H1 (cell line): Measurements from ENCODE around the gene CCDC136. TPM values are rescaled to one million over a fixed set of nuclear protein-coding genes. Genes with fewer than 3 reads are reported as not detected.

Source experiments
- CTCF ChIA-PET: fragments of 300-600 bp; sonication (Branson Sonifier 250); formaldehyde crosslinking; loops from one replicate; lab custom pipeline; 2021; ENCODE audit not compliant: partially characterized antibody; lab: Charles Lee
- POLR2A ChIA-PET: fragments of 300-600 bp; sonication (Branson Sonifier 250); formaldehyde crosslinking; loops from one replicate; lab custom pipeline; 2021; ENCODE audit warnings: inconsistent platforms; ENCODE audit not compliant: partially characterized antibody; lab: Charles Lee
- DNase-seq, 2 experiments: peaks; one replicate each; pipeline versions ENCODE4 v3.0.0 to v3.0.0-alpha.2; 2010 to 2022; ENCODE audit warnings: low spot score in 2 of 2, low read depth in 1 of 2, mixed read lengths in 1 of 2
- FAIRE-seq: peaks from 2 replicates; lab custom pipeline; 2011; peaks lifted over from hg19 to GRCh38; lab: Jason Lieb, UNC
- H2AFZ ChIP-seq: 2 replicates; pipeline ENCODE4 v1.8.1; 2012; ENCODE audit warnings: low read length, inconsistent platforms
- H2AK5ac ChIP-seq: 2 replicates; pipeline ENCODE4 v1.6.1; 2013; ENCODE audit warnings: low read depth, low read length
- H2BK120ac ChIP-seq: replicated peaks from 2 replicates; pipeline ENCODE3; 2013; ENCODE audit warnings: low read depth, low read length, inconsistent platforms
- H2BK12ac ChIP-seq: 2 replicates; pipeline ENCODE4 v1.6.1; 2013; ENCODE audit warnings: low read depth, low read length
- H2BK15ac ChIP-seq: 2 replicates; pipeline ENCODE4 v1.6.1; 2013; ENCODE audit warnings: low read length
- H2BK20ac ChIP-seq: 2 replicates; pipeline ENCODE4 v1.6.1; 2013; ENCODE audit warnings: low read length
- H2BK5ac ChIP-seq: 2 replicates; pipeline ENCODE4 v1.6.1; 2013; ENCODE audit warnings: low read depth, low read length
- H3K14ac ChIP-seq: 2 replicates; pipeline ENCODE4 v1.6.1; 2013; ENCODE audit warnings: inconsistent platforms; ENCODE audit not compliant: insufficient read length
- H3K18ac ChIP-seq: 2 replicates; pipeline ENCODE4 v1.6.1; 2013; ENCODE audit warnings: low read length; ENCODE audit errors: extremely low read depth
- H3K23ac ChIP-seq: 2 replicates; pipeline ENCODE4 v1.6.1; 2013; ENCODE audit warnings: inconsistent platforms; ENCODE audit not compliant: insufficient read length
- H3K23me2 ChIP-seq: 2 replicates; pipeline ENCODE4 v1.6.1; 2013; ENCODE audit warnings: low read depth, low read length
- H3K27ac ChIP-seq: 2 replicates; pipeline ENCODE4 v1.6.1; 2011; ENCODE audit warnings: low read depth, low read length, inconsistent platforms
- H3K27me3 ChIP-seq, 4 experiments: replicated peaks in 1 of 4; 1 replicate in 1 of 4; 2 replicates in 3 of 4; pipeline versions ENCODE4 v1.6.1 to v1.8.1; 2011 to 2013; ENCODE audit warnings: low read length in 3 of 4, mild to moderate bottlenecking in 3 of 4, inconsistent platforms in 2 of 4, mixed read lengths in 2 of 4, moderate library complexity in 1 of 4; ENCODE audit not compliant: control insufficient read depth in 3 of 4, insufficient read depth in 3 of 4; ENCODE audit errors: extremely low read depth in 1 of 4
- H3K36me3 ChIP-seq, 4 experiments: 2 replicates each; pipeline versions ENCODE4 v1.6.1 to v1.8.1; 2011 to 2013; ENCODE audit warnings: mild to moderate bottlenecking in 4 of 4, low read length in 3 of 4, moderate library complexity in 2 of 4, control low read depth in 1 of 4, inconsistent platforms in 1 of 4; ENCODE audit not compliant: insufficient read depth in 4 of 4, control insufficient read depth in 2 of 4
- H3K4ac ChIP-seq: replicated peaks from 2 replicates; pipeline ENCODE3; 2013; ENCODE audit warnings: low read length, low read depth, mixed read lengths, inconsistent platforms; ENCODE audit not compliant: insufficient read length
- H3K4me1 ChIP-seq, 4 experiments: replicated peaks in 1 of 4; 1 replicate in 1 of 4; 2 replicates in 3 of 4; pipeline versions ENCODE4 v1.6.1 to v1.8.1; 2011 to 2013; ENCODE audit warnings: low read length in 3 of 4, inconsistent platforms in 2 of 4, mixed read lengths in 1 of 4; ENCODE audit not compliant: insufficient read depth in 4 of 4, control insufficient read depth in 3 of 4
- H3K4me2 ChIP-seq, 2 experiments: 2 replicates each; pipeline versions ENCODE4 v1.6.1 to v1.8.1; 2011 to 2013; ENCODE audit warnings: low read depth in 2 of 2, low read length in 2 of 2, control low read depth in 1 of 2, inconsistent platforms in 1 of 2, mild to moderate bottlenecking in 1 of 2; ENCODE audit not compliant: insufficient read depth in 1 of 2
- H3K4me3 ChIP-seq, 4 experiments: fragments of 200-600, 300-600 bp in 1 of 4; sonication (generic), shearing (Covaris generic), sonication (Bioruptor Twin) in 1 of 4; 2 replicates each; pipeline versions ENCODE4 v1.5.1 to v1.8.1; 2011 to 2016; ENCODE audit warnings: low read length in 4 of 4, low read depth in 3 of 4, control low read depth in 2 of 4, inconsistent platforms in 2 of 4, mild to moderate bottlenecking in 2 of 4, mixed read lengths in 1 of 4, moderate library complexity in 1 of 4; ENCODE audit not compliant: insufficient read depth in 2 of 4; ENCODE audit errors: extremely low read depth in 1 of 4
- H3K56ac ChIP-seq: replicated peaks from 2 replicates; pipeline ENCODE3; 2013; ENCODE audit warnings: low read depth, mild to moderate bottlenecking, mixed read lengths, low read length, inconsistent platforms; ENCODE audit not compliant: insufficient read length
- H3K79me1 ChIP-seq: 2 replicates; pipeline ENCODE4 v1.6.1; 2013; ENCODE audit warnings: low read depth, low read length, control low read depth
- H3K79me2 ChIP-seq, 2 experiments: 2 replicates each; pipeline versions ENCODE4 v1.6.1 to v1.8.1; 2012 to 2013; ENCODE audit warnings: low read length in 2 of 2, mild to moderate bottlenecking in 2 of 2, inconsistent platforms in 1 of 2; ENCODE audit not compliant: insufficient read depth in 2 of 2, control insufficient read depth in 1 of 2
- H3K9ac ChIP-seq, 4 experiments: replicated peaks in 1 of 4; 1 replicate in 1 of 4; 2 replicates in 3 of 4; pipeline versions ENCODE4 v1.6.1 to v1.8.1; 2011 to 2013; ENCODE audit warnings: low read depth in 3 of 4, low read length in 3 of 4, control low read depth in 2 of 4, mild to moderate bottlenecking in 2 of 4, moderate library complexity in 2 of 4, inconsistent platforms in 1 of 4; ENCODE audit errors: extremely low read depth in 1 of 4
- H3K9me3 ChIP-seq, 2 experiments: 2 replicates each; pipeline versions ENCODE4 v1.6.1 to v1.8.1; 2012 to 2013; ENCODE audit warnings: mild to moderate bottlenecking in 2 of 2, moderate library complexity in 2 of 2, control low read depth in 1 of 2, inconsistent platforms in 1 of 2, low read depth in 1 of 2, low read length in 1 of 2, mixed read lengths in 1 of 2; ENCODE audit not compliant: insufficient read depth in 2 of 2
- H4K20me1 ChIP-seq, 2 experiments: replicated peaks in 1 of 2; 2 replicates each; pipeline versions ENCODE3 to v1.8.1; 2011 to 2013; ENCODE audit warnings: inconsistent platforms in 2 of 2, low read length in 2 of 2, mild to moderate bottlenecking in 1 of 2; ENCODE audit not compliant: insufficient read depth in 2 of 2, control insufficient read depth in 1 of 2
- H4K5ac ChIP-seq: 2 replicates; pipeline ENCODE4 v1.6.1; 2013; ENCODE audit warnings: low read length, low read depth, mixed read lengths, inconsistent platforms; ENCODE audit not compliant: insufficient read length
- H4K8ac ChIP-seq: 2 replicates; pipeline ENCODE4 v1.8.0; 2013; ENCODE audit warnings: mild to moderate bottlenecking, moderate library complexity, low read length, inconsistent platforms; ENCODE audit not compliant: insufficient read depth; ENCODE audit errors: extremely low read depth
- H4K91ac ChIP-seq: replicated peaks from 2 replicates; pipeline ENCODE3; 2013; ENCODE audit warnings: low read length, mixed read lengths, inconsistent platforms; ENCODE audit not compliant: insufficient read length
- WGBS, 2 experiments: shearing (Covaris generic) in 1 of 2; methylation state at CpG; one replicate each; pipeline versions ENCODE4 v1.1.6 to v1.1.7; 2013 to 2015; ENCODE audit warnings: low lambda C conversion rate in 2 of 2, mixed read lengths in 2 of 2, inconsistent platforms in 1 of 2, low coverage in 1 of 2, missing lambda C conversion rate in 1 of 2; ENCODE audit not compliant: insufficient replicate concordance in 2 of 2, insufficient coverage in 1 of 2, insufficient read length in 1 of 2; ENCODE audit errors: extremely low coverage in 1 of 2, missing lambda C conversion rate in 1 of 2; 5-methylcytosine and 5-hydroxymethylcytosine counted together
- polyA plus RNA-seq, 7 experiments: library from polyadenylated mRNA; depleted of rRNA in 3 of 7; stranded (reverse) in 5 of 7; unstranded in 2 of 7; fragments of >200 nt in 5 of 7; fragments of 200-250 nt in 2 of 7; gene quantifications; 1 replicate in 5 of 7; 2 replicates in 1 of 7; 4 replicates in 1 of 7; pipeline versions ENCODE4 v1.2.1 to v1.2.3, GENCODE V29; 2011 to 2013; ENCODE audit warnings: missing spikeins in 2 of 7, mixed read lengths in 2 of 7
- total RNA-seq: library from RNA; stranded (reverse); fragmentation: NEBNext Ultra II Directional; extraction: Animal tissue kit (Norgen Biotek cat#: 25700); gene quantifications from 2 replicates; pipeline ENCODE4 v1.2.1, GENCODE V29; 2021

Gene CCDC136
- total and polyA plus RNA-seq, 2 of the 8 experiments (the other 6 are each of a cell fraction or from before 2014, with no cell fraction given) = 35.6 to 47.7 TPM

DNA sequence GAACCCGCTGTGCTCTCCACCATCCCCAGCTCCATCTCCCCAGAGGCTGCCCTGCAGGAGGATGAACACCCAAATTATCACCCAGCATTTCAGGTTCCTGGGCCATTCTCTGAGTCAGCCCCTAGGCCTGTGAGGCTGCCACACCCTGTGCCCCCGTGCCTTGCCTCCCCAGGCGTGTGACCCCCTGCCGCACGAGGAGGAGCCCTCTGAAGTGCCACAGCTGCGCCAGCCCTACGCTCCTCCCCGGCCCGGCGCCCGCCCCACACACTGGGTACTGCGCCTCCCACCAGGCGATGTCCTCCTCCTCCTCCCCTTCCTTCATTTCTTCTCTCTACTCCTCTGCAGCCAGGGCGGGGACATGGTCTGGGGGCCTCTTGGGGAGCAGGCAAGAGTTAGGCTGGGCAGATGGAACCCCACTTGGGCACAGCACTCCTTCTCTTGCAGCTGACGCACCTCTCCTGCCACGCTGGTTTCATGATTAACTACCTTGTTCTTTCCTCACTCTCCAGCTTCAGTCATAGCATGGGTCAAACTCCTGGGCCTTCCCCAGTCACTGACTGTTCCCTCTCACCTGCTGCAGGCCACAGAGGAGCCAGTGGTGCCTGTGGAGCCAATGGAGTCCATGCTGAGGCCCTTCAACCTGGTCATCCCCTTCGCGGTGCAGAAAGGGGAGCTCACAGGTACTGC, 58.2 kb downstream of the CCDC136 start:
- no peaks in the 10 kb centered on the region for H3K9me3 ChIP-seq
- H4K5ac ChIP-seq = no peak overlapping the region
- no peak overlapping the region for H3K4me2 ChIP-seq
- no peak overlapping the region for H4K8ac ChIP-seq
- H4K20me1 ChIP-seq = peaks cover 0 to 2% of the 10 kb centered on the region in 2 experiments
- POLR2A ChIA-PET = interaction anchor here (0.6 to 1.2 kb wide), 4 partner anchors 10 to 26 kb away, joined by 3 to 4 read pairs (median 4); no protein-coding TSS in a partner anchor
- no peak overlapping the region for H2BK5ac ChIP-seq
- no peaks in the 10 kb centered on the region for H3K27me3 ChIP-seq
- no peaks in the 10 kb centered on the region for H3K23me2 ChIP-seq
- no peak overlapping the region for H2BK20ac ChIP-seq
- no peak overlapping the region for H2AK5ac ChIP-seq
- H2BK120ac ChIP-seq = no peak overlapping the region
- H3K36me3 ChIP-seq = no peaks in the 10 kb centered on the region
- CTCF ChIA-PET = interaction anchor here (0.8 to 11.5 kb wide), 5 partner anchors 9 to 33 kb away, joined by 5 to 148 read pairs (median 11); partner anchors contain the start of gene ATP6V1F
- no peak overlapping the region for H3K27ac ChIP-seq
- H3K4me3 ChIP-seq = no peak overlapping the region
- no peak overlapping the region for H3K9ac ChIP-seq
- no peak overlapping the region for H2AFZ ChIP-seq
- DNase-seq = no peak
- H3K14ac ChIP-seq = no peak overlapping the region
- H3K4ac ChIP-seq = no peak overlapping the region
- no peak overlapping the region for H3K56ac ChIP-seq
- no peak overlapping the region for H3K23ac ChIP-seq
- H3K4me1 ChIP-seq = no peaks in the 10 kb centered on the region; a peak in 1 of 7 replicates
- H3K79me1 ChIP-seq = no peaks in the 10 kb centered on the region
- no peak overlapping the region for H2BK12ac ChIP-seq
- no peak overlapping the region for H3K18ac ChIP-seq
- H3K79me2 ChIP-seq = no peaks in the 10 kb centered on the region
- no peak for FAIRE-seq
- H4K91ac ChIP-seq = no peak overlapping the region
- no peak overlapping the region for H2BK15ac ChIP-seq
- 94% methylated on average over 16 of the region's 18 CpGs; no CpG with 5 or more reads in 1 of the 2 experiments for WGBS, 2 experiments
